Panc1 (cell line): ENCODE results near the gene MARCKSL1.

Experiments
- CTCF ChIP-seq: fragments of 450-650 bp; IDR thresholded peaks from 2 replicates; pipeline ENCODE4 v1.5.1; 2017; ENCODE audit warnings: mild to moderate bottlenecking
- POLR2AphosphoS5 ChIP-seq: IDR thresholded peaks from 2 replicates; pipeline ENCODE4 v1.6.1; 2012; ENCODE audit warnings: mild to moderate bottlenecking, low read depth, low read length, moderate library complexity
- SIN3A ChIP-seq: IDR thresholded peaks from 2 replicates; pipeline ENCODE4 v1.6.1; 2012; ENCODE audit warnings: low read depth, mild to moderate bottlenecking, low read length, moderate library complexity, borderline replicate concordance; ENCODE audit not compliant: insufficient read depth

DNA sequence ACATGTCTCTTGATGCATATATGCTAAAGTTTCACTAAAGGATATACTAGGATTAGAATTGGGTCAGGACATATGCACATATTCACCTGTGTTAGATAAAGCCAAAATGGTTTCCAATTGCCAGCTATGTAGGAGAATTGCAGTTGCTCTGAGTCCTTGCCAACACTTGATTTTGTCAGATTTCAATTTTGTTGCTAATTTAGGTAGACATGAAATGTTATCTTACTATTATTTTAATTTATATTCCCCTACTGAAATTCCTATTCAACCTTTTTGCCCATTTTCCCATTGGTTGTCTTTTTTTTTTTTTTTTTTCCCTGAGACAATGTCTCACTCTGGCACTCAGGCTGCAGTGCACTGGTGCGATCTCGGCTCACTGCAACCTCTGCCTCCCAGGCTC, 30.7 kb downstream of the MARCKSL1 start:
- TF ChIP-seq CTCF, result no peak
- no peak for TF ChIP-seq POLR2AphosphoS5
- TF ChIP-seq SIN3A, result no peak
